Measurements from ENCODE around the gene INTS3.

Gene INTS3

DNA sequence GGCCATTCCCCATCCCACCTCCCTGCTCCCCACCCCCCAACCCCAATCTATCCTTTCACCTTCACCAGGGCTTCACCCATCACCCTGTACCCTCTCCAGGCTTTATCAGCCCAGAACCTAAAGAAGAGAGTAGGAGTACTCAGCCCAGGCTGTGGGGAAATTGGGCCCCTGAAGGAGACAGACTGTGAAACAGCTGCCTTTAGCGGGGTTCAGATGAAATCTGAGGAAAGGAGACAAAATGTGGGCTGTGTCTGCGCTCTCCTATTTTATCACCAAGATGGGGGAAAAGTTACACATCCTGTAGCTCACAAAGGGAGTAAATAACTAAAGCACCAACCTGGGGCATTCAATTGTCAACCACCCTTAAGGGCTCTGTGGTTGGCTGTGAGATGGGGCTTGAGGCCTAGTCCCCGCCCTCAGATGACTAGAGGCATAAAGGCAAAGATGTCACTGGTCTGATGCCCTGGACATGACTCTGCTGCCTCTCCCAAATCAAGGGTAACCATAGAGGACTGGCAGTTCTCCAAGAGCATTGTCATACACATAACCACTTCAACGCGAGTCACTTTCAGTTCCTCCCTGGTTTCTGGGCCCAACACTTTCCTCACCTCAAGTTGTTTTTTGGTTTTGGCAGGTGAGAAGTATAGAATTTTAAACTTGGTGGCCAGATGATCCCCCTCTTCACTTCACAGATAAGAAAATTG, 77.3 kb downstream of the INTS3 start:
- CTCF ChIA-PET = interaction anchor here (1.0 to 2.1 kb wide), 3 partner anchors 12 to 310 kb away, joined by 3 to 7 read pairs (median 6); partner anchors contain the start of gene RAB13
- Histone ChIP-seq H3K9me3 (ENCODE audit: control insufficient read depth, insufficient read depth, low read depth, low read length) (no peaks in the 10 kb centered on the region), H3K36me3 (ENCODE audit: control insufficient read depth in 2 of 2, insufficient read depth in 1 of 2, low read length in 2 of 2) (peaks cover 16 to 49% of the 10 kb centered on the region in 2 experiments), H3K4me1 (ENCODE audit: control insufficient read depth, insufficient read depth, low read length) (no peaks in the 10 kb centered on the region), H3K4me3 (ENCODE audit: low read depth, low read length) (no peak overlapping the region), H3K27ac (ENCODE audit: extremely low read depth, low read depth, low read length) (no peak overlapping the region)
- POLR2A ChIA-PET = interaction anchor here (1.5 kb wide), 1 partner anchor 158 kb away, joined by 3 read pairs; the partner anchor contains the start of gene SLC39A1
- TF ChIP-seq, protein P1, sequence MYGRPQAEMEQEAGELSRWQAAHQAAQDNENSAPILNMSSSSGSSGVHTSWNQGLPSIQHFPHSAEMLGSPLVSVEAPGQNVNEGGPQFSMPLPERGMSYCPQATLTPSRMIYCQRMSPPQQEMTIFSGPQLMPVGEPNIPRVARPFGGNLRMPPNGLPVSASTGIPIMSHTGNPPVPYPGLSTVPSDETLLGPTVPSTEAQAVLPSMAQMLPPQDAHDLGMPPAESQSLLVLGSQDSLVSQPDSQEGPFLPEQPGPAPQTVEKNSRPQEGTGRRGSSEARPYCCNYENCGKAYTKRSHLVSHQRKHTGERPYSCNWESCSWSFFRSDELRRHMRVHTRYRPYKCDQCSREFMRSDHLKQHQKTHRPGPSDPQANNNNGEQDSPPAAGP (tag by site-specific recombination; IDR thresholded peaks at IDR 0.05) = peak; percentile 42; the same call in 1 of the 2 replicates
- TF ChIP-seq PRDM6 (tag by site-specific recombination; IDR thresholded peaks at IDR 0.05) (no peak), PRDM1 (tag by site-specific recombination; IDR thresholded peaks at IDR 0.05) (peak; percentile 52; the same call in 1 of the 2 replicates)

GRCh38 chr1:153805886-153806719, 78.3 kb downstream of the INTS3 start:
- TF ChIP-seq ZNF148 (tag by site-specific recombination; IDR thresholded peaks at IDR 0.05; ENCODE audit: borderline replicate concordance) = no peak
- no peak for TF ChIP-seq ZNF335 (tag by site-specific recombination; conservative IDR thresholded peaks at IDR 0.05)
- TF ChIP-seq GLI4 (tag by site-specific recombination; IDR thresholded peaks at IDR 0.05) = no peak
- TF ChIP-seq ZNF280C (tag by site-specific recombination; IDR thresholded peaks at IDR 0.05) = no peak
- TF ChIP-seq ZNF521 (tag by site-specific recombination; IDR thresholded peaks at IDR 0.05) = no peak
- no peak for TF ChIP-seq ZNF626 (tag by site-specific recombination; IDR thresholded peaks at IDR 0.05)
- TF ChIP-seq ZNF16 (tag by site-specific recombination; IDR thresholded peaks at IDR 0.05; ENCODE audit: low read depth) = no peak
- no peak for TF ChIP-seq BCL11A (tag by site-specific recombination; IDR thresholded peaks at IDR 0.05; ENCODE audit: low read depth)
- TF ChIP-seq, protein P2, sequence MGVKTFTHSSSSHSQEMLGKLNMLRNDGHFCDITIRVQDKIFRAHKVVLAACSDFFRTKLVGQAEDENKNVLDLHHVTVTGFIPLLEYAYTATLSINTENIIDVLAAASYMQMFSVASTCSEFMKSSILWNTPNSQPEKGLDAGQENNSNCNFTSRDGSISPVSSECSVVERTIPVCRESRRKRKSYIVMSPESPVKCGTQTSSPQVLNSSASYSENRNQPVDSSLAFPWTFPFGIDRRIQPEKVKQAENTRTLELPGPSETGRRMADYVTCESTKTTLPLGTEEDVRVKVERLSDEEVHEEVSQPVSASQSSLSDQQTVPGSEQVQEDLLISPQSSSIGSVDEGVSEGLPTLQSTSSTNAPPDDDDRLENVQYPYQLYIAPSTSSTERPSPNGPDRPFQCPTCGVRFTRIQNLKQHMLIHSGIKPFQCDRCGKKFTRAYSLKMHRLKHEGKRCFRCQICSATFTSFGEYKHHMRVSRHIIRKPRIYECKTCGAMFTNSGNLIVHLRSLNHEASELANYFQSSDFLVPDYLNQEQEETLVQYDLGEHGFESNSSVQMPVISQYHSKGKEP (tag by site-specific recombination; IDR thresholded peaks at IDR 0.05) = no peak
- no peak for TF ChIP-seq ZNF239 (tag by site-specific recombination; IDR thresholded peaks at IDR 0.05)
- Histone ChIP-seq H3K4me1 (ENCODE audit: control insufficient read depth, insufficient read depth, low read length) (no peaks in the 10 kb centered on the region), H3K36me3 (ENCODE audit: control insufficient read depth in 2 of 2, insufficient read depth in 1 of 2, low read length in 2 of 2) (peaks cover 21 to 56% of the 10 kb centered on the region in 2 experiments), H3K9me3 (ENCODE audit: control insufficient read depth, insufficient read depth, low read depth, low read length) (no peaks in the 10 kb centered on the region), H3K27ac (ENCODE audit: extremely low read depth, low read depth, low read length) (no peak overlapping the region), H3K4me3 (ENCODE audit: low read depth, low read length) (no peak overlapping the region)
- CTCF ChIA-PET = interaction anchor here (0.6 to 2.1 kb wide), 5 partner anchors 9 to 386 kb away, joined by 3 to 9 read pairs (median 6); partner anchors contain the start of genes RAB13 and TPM3
- POLR2A ChIA-PET = interaction anchor here (0.6 to 1.1 kb wide), 2 partner anchors 172 to 466 kb away, joined by 3 to 6 read pairs; partner anchors contain the start of gene JTB
